ENCODE data around the gene DOP1A. TPM values are rescaled to one million over a fixed set of nuclear protein-coding genes. Genes with fewer than 3 reads are reported as not detected.

DOP1A gene
- total and polyA plus RNA-seq, 2 of the 13 experiments (the other 11 are each of a cell fraction or from before 2014, with no cell fraction given): 5.2 to 16.7 TPM

DNA sequence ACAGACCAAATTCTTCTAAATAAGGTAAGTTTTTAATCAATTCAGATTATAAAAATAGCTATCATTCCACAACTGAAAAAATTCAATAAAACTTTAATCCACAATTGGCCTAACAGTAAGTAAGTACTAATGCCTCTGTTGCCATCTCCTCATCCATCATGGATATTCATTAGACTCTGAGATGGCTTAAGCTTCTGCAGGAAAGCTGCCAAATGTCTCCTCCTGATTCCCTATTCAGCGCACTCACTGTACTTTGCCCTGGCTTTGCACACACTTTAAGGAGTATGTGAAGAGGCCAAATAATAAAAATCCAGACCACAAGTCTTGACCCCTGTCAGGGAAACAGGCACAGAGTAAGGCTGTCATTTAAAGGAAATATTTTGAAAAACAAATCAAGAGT, 102.0 kb downstream of the DOP1A start:
- Histone ChIP-seq H3K27ac (ENCODE audit: extremely low read length, insufficient read depth, low read length) (no peak overlapping the region), H3K4me3 (replicated peaks in 1 of 3; ENCODE audit: insufficient read depth in 1 of 3, low read depth in 2 of 3, low read length in 3 of 3) (no peak overlapping the region), H3K9ac (ENCODE audit: insufficient read depth, low read depth, low read length) (no peak overlapping the region), H3K27me3 (ENCODE audit: control insufficient read depth in 1 of 2, insufficient read depth in 2 of 2, low read length in 2 of 2) (no peaks in the 10 kb centered on the region), H3K36me3 (replicated peaks in 1 of 2; ENCODE audit: control insufficient read depth in 1 of 2, insufficient read depth in 2 of 2, low read length in 2 of 2) (peaks cover 6 to 86% of the 10 kb centered on the region in 2 experiments), H3K4me1 (ENCODE audit: insufficient read depth, low read length) (no peaks in the 10 kb centered on the region), H3K79me2 (ENCODE audit: insufficient read depth, low read length) (no peaks in the 10 kb centered on the region), H4K20me1 (ENCODE audit: insufficient read depth, low read length) (no peaks in the 10 kb centered on the region), H2AFZ (ENCODE audit: low read length) (no peak overlapping the region), H3K4me2 (ENCODE audit: low read depth, low read length) (no peak overlapping the region), H3K9me3 (ENCODE audit: low read length) (no peaks in the 10 kb centered on the region)
- DNase-seq (ENCODE audit: low spot score): no peak
- no peak for FAIRE-seq
- no peak for ATAC-seq
- intact Hi-C loops (cut with micrococcal nuclease; ENCODE audit: unreplicated experiment): no loop called here
- 94% methylated on average over 1 of the region's 1 CpG for WGBS (ENCODE audit: low lambda C conversion rate)
- BruUV-seq (replicated peaks): no TSS peak
- CTCF ChIA-PET (ENCODE audit: low intra/inter-chr PET ratio, low total read pairs): no interaction called here
- POLR2A ChIA-PET: no interaction called here
- TF ChIP-seq ZNF282 (IDR thresholded peaks at IDR 0.05; ENCODE audit: partially characterized antibody) (no peak), PAWR (CRISPR knock-in tag; IDR thresholded peaks at IDR 0.05; ENCODE audit: borderline replicate concordance) (no peak), BRF2 (CRISPR knock-in tag; IDR thresholded peaks at IDR 0.05) (no peak), ZBTB20 (CRISPR knock-in tag; IDR thresholded peaks at IDR 0.05; ENCODE audit: borderline replicate concordance, low read depth) (no peak), ZNF251 (CRISPR knock-in tag; IDR thresholded peaks at IDR 0.05) (no peak), KLF9 (CRISPR knock-in tag; IDR thresholded peaks at IDR 0.05; ENCODE audit: low read depth) (no peak)
- TF ChIP-seq, protein P1, sequence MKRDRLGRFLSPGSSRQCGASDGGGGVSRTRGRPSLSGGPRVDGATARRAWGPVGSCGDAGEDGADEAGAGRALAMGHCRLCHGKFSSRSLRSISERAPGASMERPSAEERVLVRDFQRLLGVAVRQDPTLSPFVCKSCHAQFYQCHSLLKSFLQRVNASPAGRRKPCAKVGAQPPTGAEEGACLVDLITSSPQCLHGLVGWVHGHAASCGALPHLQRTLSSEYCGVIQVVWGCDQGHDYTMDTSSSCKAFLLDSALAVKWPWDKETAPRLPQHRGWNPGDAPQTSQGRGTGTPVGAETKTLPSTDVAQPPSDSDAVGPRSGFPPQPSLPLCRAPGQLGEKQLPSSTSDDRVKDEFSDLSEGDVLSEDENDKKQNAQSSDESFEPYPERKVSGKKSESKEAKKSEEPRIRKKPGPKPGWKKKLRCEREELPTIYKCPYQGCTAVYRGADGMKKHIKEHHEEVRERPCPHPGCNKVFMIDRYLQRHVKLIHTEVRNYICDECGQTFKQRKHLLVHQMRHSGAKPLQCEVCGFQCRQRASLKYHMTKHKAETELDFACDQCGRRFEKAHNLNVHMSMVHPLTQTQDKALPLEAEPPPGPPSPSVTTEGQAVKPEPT (CRISPR knock-in tag; IDR thresholded peaks at IDR 0.05; ENCODE audit: low read depth): no peak
- in situ Hi-C loops (cut with HindIII; ENCODE audit: extremely low pct_ligation_motif_present, low pct_unique_long_range_greater_than_20kb): no loop called here
